Prostate gland (tissue), 2 donors: ENCODE data around the gene MARCHF2. TPM values are rescaled to one million over a fixed set of nuclear protein-coding genes. Genes with fewer than 3 reads are reported as not detected.

Source experiments
- DNase-seq: peaks from one replicate; pipeline ENCODE4 v3.0.0-alpha.2; 2019; ENCODE audit warnings: low spot score
- H3K27ac ChIP-seq, 2 donors: fragments of 200-600 bp; sonication (generic); 2 replicates each; pipeline ENCODE4 v1.5.1; 2017 to 2019
- H3K27me3 ChIP-seq: fragments of 200-600 bp; sonication (generic); replicated peaks from 2 replicates; pipeline ENCODE4 v1.5.1; 2019; ENCODE audit not compliant: insufficient read depth
- H3K36me3 ChIP-seq, 2 donors: fragments of 200-600 bp; sonication (generic); 1 replicate in 1 of 2; 2 replicates in 1 of 2; pipeline versions ENCODE4 v1.5.1 to v1.8.1; 2017 to 2019
- H3K4me1 ChIP-seq: fragments of 200-600 bp; sonication (generic); replicated peaks from 2 replicates; pipeline ENCODE4 v1.5.1; 2019
- H3K4me3 ChIP-seq, 2 donors: fragments of 200-600 bp; sonication (generic); 2 replicates each; pipeline ENCODE4 v1.5.1; 2017 to 2019
- H3K9me3 ChIP-seq: fragments of 200-600 bp; sonication (generic); 2 replicates; pipeline ENCODE4 v1.5.1; 2017
- POLR2A ChIP-seq: fragments of 450-650 bp; IDR thresholded peaks from one replicate; pipeline ENCODE4 v1.6.1; 2016; ENCODE audit warnings: antibody characterized with exemption, mild to moderate bottlenecking
- POLR2AphosphoS5 ChIP-seq: sonication (generic); formaldehyde crosslinking; IDR thresholded peaks from one replicate; pipeline ENCODE4 v1.6.1; 2017; ENCODE audit warnings: antibody characterized with exemption
- WGBS: methylation state at CpG from one replicate; pipeline ENCODE4 v1.1.5; 2018; 5-methylcytosine and 5-hydroxymethylcytosine counted together
- intact Hi-C: fragments of 100-400 bp; cut with DNase I; formaldehyde crosslinking; loops from one replicate; pipeline ENCODE4 v1.14.2; 2022
- total RNA-seq, 2 donors: library from RNA; depleted of rRNA; stranded (reverse); fragments of >200 nt; gene quantifications; one replicate each; pipeline ENCODE4 v1.1.0, GENCODE V29; 2016
- TF ChIP-seq, protein P1 (sequence below), 4 experiments: fragments of 200-600 bp in 2 of 4; fragments of 450-650 bp in 2 of 4; sonication (generic) in 2 of 4; IDR thresholded peaks; 1 replicate in 3 of 4; 2 replicates in 1 of 4; pipeline ENCODE4 v1.5.1; 2016 to 2019; ENCODE audit warnings: antibody characterized with exemption in 4 of 4, mild to moderate bottlenecking in 2 of 4, moderate library complexity in 2 of 4

Gene MARCHF2
- total RNA-seq, 2 donors from 2014 or later = 119 to 163 TPM

DNA sequence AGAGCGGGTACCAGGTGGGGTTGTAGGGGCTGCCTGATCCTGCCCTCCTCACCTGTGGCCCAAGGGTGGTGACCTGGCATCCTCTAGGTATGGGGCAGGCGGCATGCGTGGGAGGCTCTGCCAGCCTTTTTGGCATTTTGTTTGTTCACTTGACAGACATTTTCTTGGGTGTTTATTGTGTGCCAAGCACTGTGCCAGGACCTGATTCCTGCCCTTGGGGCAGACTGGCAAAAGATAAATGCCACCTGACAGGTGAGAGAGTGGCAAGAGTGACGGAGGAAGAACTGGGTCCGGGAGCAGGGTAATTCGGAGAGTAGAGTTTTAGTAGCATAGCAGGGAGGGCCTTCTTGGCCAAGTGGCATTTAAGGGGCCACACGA, 16.9 kb upstream of the MARCHF2 start:
- intact Hi-C loops = no loop called here
- Histone ChIP-seq H3K4me1 (peaks cover 15% of the 10 kb centered on the region), H3K36me3 (peaks cover 0 to 5% of the 10 kb centered on the region in 2 donors), H3K27ac (peak overlapping the region in 1 of 2 donors; percentile 19), H3K27me3 (no peaks in the 10 kb centered on the region), H3K9me3 (no peaks in the 10 kb centered on the region), H3K4me3 (no peak overlapping the region)
- no peak for DNase-seq
- WGBS = 54% methylated on average over 7 of the region's 7 CpGs
- TF ChIP-seq, protein P1, sequence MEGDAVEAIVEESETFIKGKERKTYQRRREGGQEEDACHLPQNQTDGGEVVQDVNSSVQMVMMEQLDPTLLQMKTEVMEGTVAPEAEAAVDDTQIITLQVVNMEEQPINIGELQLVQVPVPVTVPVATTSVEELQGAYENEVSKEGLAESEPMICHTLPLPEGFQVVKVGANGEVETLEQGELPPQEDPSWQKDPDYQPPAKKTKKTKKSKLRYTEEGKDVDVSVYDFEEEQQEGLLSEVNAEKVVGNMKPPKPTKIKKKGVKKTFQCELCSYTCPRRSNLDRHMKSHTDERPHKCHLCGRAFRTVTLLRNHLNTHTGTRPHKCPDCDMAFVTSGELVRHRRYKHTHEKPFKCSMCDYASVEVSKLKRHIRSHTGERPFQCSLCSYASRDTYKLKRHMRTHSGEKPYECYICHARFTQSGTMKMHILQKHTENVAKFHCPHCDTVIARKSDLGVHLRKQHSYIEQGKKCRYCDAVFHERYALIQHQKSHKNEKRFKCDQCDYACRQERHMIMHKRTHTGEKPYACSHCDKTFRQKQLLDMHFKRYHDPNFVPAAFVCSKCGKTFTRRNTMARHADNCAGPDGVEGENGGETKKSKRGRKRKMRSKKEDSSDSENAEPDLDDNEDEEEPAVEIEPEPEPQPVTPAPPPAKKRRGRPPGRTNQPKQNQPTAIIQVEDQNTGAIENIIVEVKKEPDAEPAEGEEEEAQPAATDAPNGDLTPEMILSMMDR (IDR thresholded peaks at IDR 0.05) = no peak
- TF ChIP-seq POLR2AphosphoS5 (no peak), POLR2A (no peak)

DNA sequence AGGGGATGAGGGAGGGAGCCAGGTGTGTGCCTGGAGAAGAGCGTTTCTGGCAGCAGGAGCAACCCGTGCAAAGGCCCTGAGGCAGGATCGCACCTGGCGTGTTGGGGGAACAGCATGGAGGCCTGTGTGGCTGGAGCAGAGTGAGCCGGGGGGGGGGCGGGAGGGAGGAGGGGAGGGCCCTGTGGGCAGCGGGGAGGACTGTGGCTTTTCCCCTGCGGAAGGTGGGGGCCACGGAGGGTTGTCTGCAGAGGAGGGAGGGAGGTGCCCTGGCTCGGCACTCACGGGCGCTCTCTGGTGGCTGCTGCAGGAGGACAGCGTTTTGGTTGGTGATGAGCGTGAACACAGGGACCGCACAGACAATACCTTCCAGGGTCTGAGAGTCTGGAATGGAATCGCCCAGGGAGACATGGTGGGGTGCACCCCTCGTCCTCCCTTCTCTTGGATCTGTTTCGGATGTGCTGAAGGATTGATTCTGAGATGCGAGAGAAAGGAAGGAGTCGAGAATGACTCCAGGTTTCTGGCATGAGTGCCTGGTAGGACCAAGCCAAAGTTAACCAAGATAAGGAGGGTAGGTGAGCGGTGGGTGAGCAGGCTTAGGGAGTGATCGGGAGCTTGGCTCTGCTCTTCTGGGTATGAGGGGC, 16.4 kb upstream of the MARCHF2 start:
- TF ChIP-seq POLR2AphosphoS5 (peak; percentile 20), POLR2A (no peak)
- TF ChIP-seq, protein P1 (IDR thresholded peaks at IDR 0.05) = peak in 3 of 4 experiments; percentile 53 to 63 (median 60)
- peak; percentile 54 for DNase-seq
- WGBS = 48% methylated on average over 22 of the region's 22 CpGs
- Histone ChIP-seq H3K27me3 (no peaks in the 10 kb centered on the region), H3K9me3 (no peaks in the 10 kb centered on the region), H3K4me1 (peaks cover 11% of the 10 kb centered on the region), H3K36me3 (peaks cover 0 to 6% of the 10 kb centered on the region in 2 donors), H3K4me3 (no peak overlapping the region), H3K27ac (peak overlapping the region in 1 of 2 donors; percentile 1)
- intact Hi-C loops = no loop called here

DNA sequence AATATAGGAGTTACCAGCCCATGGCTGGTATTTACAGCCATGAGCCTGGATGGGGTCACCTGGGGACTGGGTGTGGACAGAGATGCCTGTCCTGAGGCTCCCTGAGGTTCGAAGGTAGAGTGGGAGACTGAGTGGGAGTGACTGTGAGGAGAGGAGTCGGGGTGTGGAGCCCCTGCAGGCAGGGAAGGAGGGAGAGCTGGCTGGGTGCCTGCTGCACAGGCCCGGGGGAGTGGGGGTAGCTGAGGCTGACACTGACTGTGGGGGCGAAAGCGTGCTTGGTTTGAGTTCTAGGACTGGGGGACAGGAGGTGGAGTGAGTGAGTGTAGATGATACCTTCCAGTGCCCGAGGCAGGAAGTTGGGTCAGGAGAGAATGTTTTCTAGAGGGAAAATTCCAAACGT, 15.8 kb upstream of the MARCHF2 start:
- Histone ChIP-seq H3K9me3 (no peaks in the 10 kb centered on the region), H3K4me3 (no peak overlapping the region), H3K27me3 (no peaks in the 10 kb centered on the region), H3K36me3 (peaks cover 0 to 12% of the 10 kb centered on the region in 2 donors), H3K27ac (peak overlapping the region in 1 of 2 donors; percentile 1), H3K4me1 (peaks cover 5% of the 10 kb centered on the region)
- intact Hi-C loops = no loop called here
- 27% methylated on average over 7 of the region's 7 CpGs for WGBS
- DNase-seq = no peak
- TF ChIP-seq, protein P1 (IDR thresholded peaks at IDR 0.05) = no peak
- no peak for TF ChIP-seq POLR2AphosphoS5
- no peak for TF ChIP-seq POLR2A

DNA sequence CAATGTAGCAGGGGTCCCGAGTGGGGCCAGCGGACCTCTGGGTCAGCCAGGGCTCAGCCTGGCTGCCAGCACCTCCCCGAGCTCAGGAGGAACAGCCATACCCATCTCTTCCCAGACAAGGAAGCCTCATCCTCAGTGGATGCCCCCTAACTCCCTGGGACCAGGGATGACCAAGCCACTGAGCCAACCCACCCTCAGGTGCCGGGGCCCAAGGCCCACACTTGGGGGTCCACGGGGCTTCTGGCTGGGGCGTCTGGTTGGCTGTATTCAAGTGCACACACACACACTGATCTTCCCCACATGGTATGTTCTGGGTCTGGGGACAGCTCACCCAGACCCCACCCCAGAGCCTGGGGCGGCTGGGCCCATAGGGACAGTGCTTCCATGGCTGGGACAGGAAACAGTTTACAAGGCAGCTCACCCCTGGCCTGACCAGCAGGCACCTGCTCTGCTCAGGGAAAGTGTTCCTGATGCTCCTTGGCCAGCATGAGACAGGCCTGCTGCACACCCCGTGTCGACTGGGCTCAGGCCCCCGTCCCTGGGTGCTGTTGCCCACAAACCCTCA, 15.3 kb upstream of the MARCHF2 start:
- intact Hi-C loops = no loop called here
- H3K9me3 ChIP-seq = no peaks in the 10 kb centered on the region
- H3K27ac ChIP-seq = no peak overlapping the region
- TF ChIP-seq, protein P1 (IDR thresholded peaks at IDR 0.05) = no peak
- no peak for TF ChIP-seq POLR2AphosphoS5
- TF ChIP-seq POLR2A = no peak
- H3K4me3 ChIP-seq = no peak overlapping the region
- no peak for DNase-seq
- H3K27me3 ChIP-seq = no peaks in the 10 kb centered on the region
- H3K4me1 ChIP-seq = peaks cover 5% of the 10 kb centered on the region
- peaks cover 0 to 16% of the 10 kb centered on the region in 2 donors for H3K36me3 ChIP-seq
- 77% methylated on average over 10 of the region's 10 CpGs for WGBS

DNA sequence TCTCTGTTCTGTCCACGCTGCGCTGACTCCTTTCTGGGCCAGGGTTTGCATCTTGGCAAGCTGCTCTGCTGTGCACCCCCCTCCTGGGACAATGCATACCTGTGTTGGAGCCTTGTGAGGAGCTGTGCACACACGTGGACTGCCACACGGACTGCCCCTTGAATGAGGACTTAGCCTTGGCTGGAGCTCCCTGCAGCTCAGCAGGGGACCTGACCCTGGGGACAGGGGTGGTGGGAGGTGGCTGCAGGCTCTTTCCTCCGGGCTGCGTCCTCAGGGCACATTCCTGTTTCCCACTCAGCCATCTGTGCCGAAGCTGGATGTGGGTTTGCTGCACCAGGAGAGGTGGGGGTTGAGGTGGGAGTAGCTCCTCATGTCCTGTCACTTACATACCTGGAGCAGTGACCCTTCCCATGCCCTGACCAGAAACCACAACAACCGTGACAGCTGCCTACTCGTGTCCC, 14.8 kb upstream of the MARCHF2 start:
- H3K27me3 ChIP-seq = no peaks in the 10 kb centered on the region
- 38% methylated on average over 8 of the region's 9 CpGs for WGBS
- DNase-seq = no peak
- TF ChIP-seq POLR2AphosphoS5 = no peak
- TF ChIP-seq POLR2A = no peak
- TF ChIP-seq, protein P1 (IDR thresholded peaks at IDR 0.05) = no peak
- intact Hi-C loops = no loop called here
- H3K27ac ChIP-seq = no peak overlapping the region
- H3K36me3 ChIP-seq = peaks cover 0 to 17% of the 10 kb centered on the region in 2 donors
- H3K9me3 ChIP-seq = no peaks in the 10 kb centered on the region
- peaks cover 5% of the 10 kb centered on the region for H3K4me1 ChIP-seq
- H3K4me3 ChIP-seq = no peak overlapping the region
